Duodenal mucosa (tissue), 2 donors: ENCODE data around the gene SLC19A1.

Experiments used
- H3K27ac ChIP-seq: one replicate; pipeline ENCODE4 v1.7.0; 2013; ENCODE audit warnings: low read depth, low read length
- H3K27me3 ChIP-seq, 2 donors: one replicate each; pipeline ENCODE4 v1.7.0; 2013; ENCODE audit warnings: low read length in 2 of 2, control low read depth in 1 of 2; ENCODE audit not compliant: insufficient read depth in 2 of 2, control insufficient read depth in 1 of 2
- H3K36me3 ChIP-seq, 2 donors: one replicate each; pipeline ENCODE4 v1.7.0; 2013; ENCODE audit warnings: low read length in 2 of 2, control low read depth in 1 of 2; ENCODE audit not compliant: insufficient read depth in 2 of 2, control insufficient read depth in 1 of 2
- H3K4me1 ChIP-seq, 2 donors: one replicate each; pipeline ENCODE4 v1.7.0; 2013; ENCODE audit warnings: low read length in 2 of 2, control low read depth in 1 of 2; ENCODE audit not compliant: insufficient read depth in 2 of 2, control insufficient read depth in 1 of 2
- H3K4me3 ChIP-seq, 2 donors: one replicate each; pipeline ENCODE4 v1.7.0; 2013; ENCODE audit warnings: low read length in 2 of 2, low read depth in 1 of 2
- H3K9ac ChIP-seq, 2 donors: one replicate each; pipeline ENCODE4 v1.7.0; 2013; ENCODE audit warnings: low read length in 2 of 2, low read depth in 1 of 2
- H3K9me3 ChIP-seq, 2 donors: one replicate each; pipeline ENCODE4 v1.7.0; 2013; ENCODE audit warnings: low read length in 2 of 2, control low read depth in 1 of 2; ENCODE audit not compliant: control insufficient read depth in 1 of 2

Gene SLC19A1

GRCh38 chr21:45492765-45493164 is 49.5 kb downstream of the SLC19A1 start:
- Histone ChIP-seq H3K27ac (no peak overlapping the region), H3K27me3 (no peaks in the 10 kb centered on the region), H3K9me3 (no peaks in the 10 kb centered on the region), H3K4me1 (no peaks in the 10 kb centered on the region), H3K36me3 (peaks cover 8 to 12% of the 10 kb centered on the region in 2 donors), H3K4me3 (no peak overlapping the region), H3K9ac (no peak overlapping the region)

DNA sequence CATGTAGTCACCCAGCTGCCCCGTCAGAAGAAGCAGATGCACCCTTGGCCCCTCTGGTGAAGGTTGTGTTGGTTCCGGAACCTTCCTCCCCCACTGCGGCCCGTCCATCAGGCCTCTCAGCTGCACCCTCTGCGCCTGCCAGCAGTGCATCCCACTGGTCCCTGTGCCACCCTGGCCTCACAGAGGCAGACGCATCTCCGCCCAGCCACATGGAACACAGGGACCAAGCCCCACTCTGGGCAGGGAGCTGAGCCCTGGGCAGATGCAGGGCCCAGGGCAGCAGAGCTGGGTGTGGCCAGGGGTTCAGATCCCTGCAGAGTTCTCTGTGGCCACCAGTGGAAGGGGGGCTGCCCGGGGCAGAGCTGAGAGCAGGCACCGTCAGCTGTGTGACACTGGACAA is 50.6 kb downstream of the SLC19A1 start:
- no peak overlapping the region for H3K9ac ChIP-seq
- H3K4me3 ChIP-seq = no peak overlapping the region
- no peaks in the 10 kb centered on the region for H3K9me3 ChIP-seq
- H3K4me1 ChIP-seq = no peaks in the 10 kb centered on the region
- H3K27me3 ChIP-seq = no peaks in the 10 kb centered on the region
- H3K27ac ChIP-seq = no peak overlapping the region
- peaks cover 8 to 11% of the 10 kb centered on the region in 2 donors for H3K36me3 ChIP-seq

DNA sequence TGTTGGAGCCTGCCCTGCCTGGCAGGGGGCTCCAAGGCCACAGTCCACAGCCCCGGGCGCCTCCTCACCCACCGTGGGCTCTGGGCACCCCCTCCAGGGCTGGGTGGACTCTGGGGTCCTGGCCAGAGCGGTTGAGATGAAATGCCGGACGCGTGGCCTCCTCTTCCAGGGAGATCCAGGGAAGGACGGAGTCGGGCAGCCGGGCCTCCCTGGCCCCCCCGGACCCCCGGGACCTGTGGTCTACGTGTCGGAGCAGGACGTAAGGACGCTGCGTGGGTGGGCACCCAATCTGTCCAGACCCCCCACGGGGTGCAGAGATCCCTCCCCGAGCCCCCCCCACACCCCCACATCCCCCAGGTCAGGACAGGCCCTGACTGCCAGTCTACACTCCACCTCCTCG is 51.2 kb downstream of the SLC19A1 start:
- Histone ChIP-seq H3K27ac (no peak overlapping the region), H3K9me3 (no peaks in the 10 kb centered on the region), H3K27me3 (no peaks in the 10 kb centered on the region), H3K4me3 (no peak overlapping the region), H3K36me3 (peaks cover 8 to 10% of the 10 kb centered on the region in 2 donors), H3K4me1 (no peaks in the 10 kb centered on the region), H3K9ac (no peak overlapping the region)

GRCh38 chr21:45490049-45490731 is 52.0 kb downstream of the SLC19A1 start:
- peaks cover 0 to 2% of the 10 kb centered on the region in 2 donors for H3K36me3 ChIP-seq
- no peak overlapping the region for H3K9ac ChIP-seq
- H3K27me3 ChIP-seq = no peaks in the 10 kb centered on the region
- no peak overlapping the region for H3K27ac ChIP-seq
- no peaks in the 10 kb centered on the region for H3K4me1 ChIP-seq
- H3K9me3 ChIP-seq = no peaks in the 10 kb centered on the region
- no peak overlapping the region for H3K4me3 ChIP-seq

DNA sequence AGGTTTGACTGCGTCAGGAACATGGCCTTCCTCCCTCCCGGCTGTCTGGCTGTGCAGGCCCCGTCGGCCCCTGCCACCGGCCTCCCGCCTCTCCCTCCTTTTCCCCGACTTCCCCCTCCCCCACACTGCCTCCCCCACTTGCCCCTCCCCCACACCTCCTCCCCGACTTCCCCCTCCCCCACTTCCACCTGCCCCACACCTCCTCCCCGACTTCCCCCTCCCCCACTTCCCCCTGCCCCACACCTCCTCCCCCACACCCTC is 52.6 kb downstream of the SLC19A1 start:
- no peaks in the 10 kb centered on the region for H3K9me3 ChIP-seq
- H3K4me1 ChIP-seq = no peaks in the 10 kb centered on the region
- H3K9ac ChIP-seq = no peak overlapping the region
- H3K27ac ChIP-seq = no peak overlapping the region
- no peak overlapping the region for H3K4me3 ChIP-seq
- no peaks in the 10 kb centered on the region for H3K27me3 ChIP-seq
- peaks cover 0 to 2% of the 10 kb centered on the region in 2 donors for H3K36me3 ChIP-seq

GRCh38 chr21:45488931-45489721 is 53.1 kb downstream of the SLC19A1 start:
- no peaks in the 10 kb centered on the region for H3K27me3 ChIP-seq
- no peaks in the 10 kb centered on the region for H3K4me1 ChIP-seq
- H3K4me3 ChIP-seq = no peak overlapping the region
- peaks cover 0 to 7% of the 10 kb centered on the region in 2 donors for H3K36me3 ChIP-seq
- H3K27ac ChIP-seq = no peak overlapping the region
- no peak overlapping the region for H3K9ac ChIP-seq
- H3K9me3 ChIP-seq = no peaks in the 10 kb centered on the region

DNA sequence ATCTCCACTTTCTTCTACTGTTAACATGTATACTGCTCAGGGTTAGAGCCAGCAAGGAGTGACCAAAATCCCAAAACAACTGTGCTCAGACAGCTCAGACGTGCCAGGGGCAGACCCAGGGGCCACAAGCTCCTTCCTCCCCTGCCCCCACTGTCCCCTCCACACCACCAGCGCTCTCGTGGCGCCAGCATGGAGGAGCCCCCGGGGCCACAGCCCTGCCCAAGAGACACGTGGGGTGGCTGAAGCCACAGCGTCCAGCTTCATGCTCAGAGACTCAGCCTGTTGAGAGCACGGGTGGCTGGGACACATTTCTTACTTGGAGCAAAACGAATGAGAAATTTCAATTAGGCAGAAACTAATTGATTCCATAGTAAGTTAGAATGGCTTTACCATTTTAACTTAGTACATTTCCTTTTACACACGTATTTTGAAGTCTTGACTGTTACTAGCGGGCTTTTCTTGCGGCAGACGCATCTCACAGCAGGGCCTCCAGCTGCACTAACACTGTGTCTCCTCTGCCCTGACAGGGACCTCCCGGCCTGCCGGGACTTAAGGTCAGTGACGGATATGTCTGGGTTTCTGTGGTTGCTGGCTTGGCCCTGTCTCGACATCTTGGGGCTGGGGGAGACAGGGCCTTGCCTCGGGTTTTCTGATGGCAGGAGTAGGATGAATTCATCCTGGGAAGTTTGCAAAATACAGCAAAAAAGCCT is 54.2 kb downstream of the SLC19A1 start:
- Histone ChIP-seq H3K9me3 (no peaks in the 10 kb centered on the region), H3K36me3 (peaks cover 0 to 10% of the 10 kb centered on the region in 2 donors), H3K4me3 (no peak overlapping the region), H3K9ac (no peak overlapping the region), H3K27ac (no peak overlapping the region), H3K4me1 (no peaks in the 10 kb centered on the region), H3K27me3 (no peaks in the 10 kb centered on the region)

- H3K27me3 ChIP-seq = no peaks in the 10 kb centered on the region
- H3K4me3 ChIP-seq = no peak overlapping the region
- no peak overlapping the region for H3K9ac ChIP-seq
- H3K4me1 ChIP-seq = no peaks in the 10 kb centered on the region
- no peaks in the 10 kb centered on the region for H3K9me3 ChIP-seq
- peaks cover 0 to 10% of the 10 kb centered on the region in 2 donors for H3K36me3 ChIP-seq
- H3K27ac ChIP-seq = no peak overlapping the region
Measured at GRCh38 chr21:45487161-45487806, 55.0 kb downstream of the SLC19A1 start.

- Histone ChIP-seq H3K27ac (no peak overlapping the region), H3K4me1 (no peaks in the 10 kb centered on the region)
Measured at GRCh38 chr21:45486443-45487160, 55.6 kb downstream of the SLC19A1 start.

More at GRCh38 chr21:45486443-45487160, 55.6 kb downstream of the SLC19A1 start:
- Histone ChIP-seq H3K9ac (no peak overlapping the region), H3K9me3 (no peaks in the 10 kb centered on the region), H3K36me3 (peaks cover 0 to 8% of the 10 kb centered on the region in 2 donors), H3K4me3 (no peak overlapping the region), H3K27me3 (no peaks in the 10 kb centered on the region)
